Activated CD4-positive, alpha-beta T cell treated with anti-CD3 and anti-CD28 coated beads, Interleukin-10, Interleukin-2, amounts not matched to agents 100 ng/mL and 50 ng/mL, durations not matched to agents 16 hours and 8 hours (primary cell): Measurements from ENCODE around the gene OPRL1.
"Not testable (repeated sequence)": the region's sequence is repeated elsewhere in the genome, so short reads cannot be mapped to it uniquely, and the experiment has no call there.

Source experiments
- DNase-seq: peaks from one replicate; pipeline ENCODE4 v3.0.0-alpha.2; 2020

The OPRL1 gene

DNA sequence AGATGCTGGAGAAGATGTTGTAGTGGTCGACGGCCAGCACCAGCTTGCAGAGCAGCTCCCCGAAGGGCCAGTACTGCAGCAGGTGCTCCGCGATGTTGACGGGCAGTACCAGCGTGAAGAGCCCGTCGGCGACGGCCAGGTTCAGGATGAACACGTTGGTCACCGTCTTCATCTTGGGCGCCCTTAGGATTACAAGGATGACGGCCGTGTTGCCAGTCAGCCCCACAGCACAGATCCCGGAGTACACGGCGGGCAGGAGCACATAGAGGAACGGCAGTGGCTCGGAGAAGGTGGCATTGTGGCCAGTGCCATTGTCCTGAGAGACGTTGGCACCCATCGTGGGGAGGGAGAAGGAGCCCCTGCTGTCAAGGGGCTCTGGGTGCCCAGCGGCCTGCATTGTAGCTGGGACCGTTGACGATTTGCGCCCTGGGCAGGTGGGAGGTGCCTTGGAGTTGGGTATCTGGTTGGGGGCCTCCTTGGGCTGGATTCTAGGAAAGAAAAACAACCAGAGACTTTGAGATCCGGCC, 26.6 kb downstream of the OPRL1 start:
- DNase-seq: no peak

DNA sequence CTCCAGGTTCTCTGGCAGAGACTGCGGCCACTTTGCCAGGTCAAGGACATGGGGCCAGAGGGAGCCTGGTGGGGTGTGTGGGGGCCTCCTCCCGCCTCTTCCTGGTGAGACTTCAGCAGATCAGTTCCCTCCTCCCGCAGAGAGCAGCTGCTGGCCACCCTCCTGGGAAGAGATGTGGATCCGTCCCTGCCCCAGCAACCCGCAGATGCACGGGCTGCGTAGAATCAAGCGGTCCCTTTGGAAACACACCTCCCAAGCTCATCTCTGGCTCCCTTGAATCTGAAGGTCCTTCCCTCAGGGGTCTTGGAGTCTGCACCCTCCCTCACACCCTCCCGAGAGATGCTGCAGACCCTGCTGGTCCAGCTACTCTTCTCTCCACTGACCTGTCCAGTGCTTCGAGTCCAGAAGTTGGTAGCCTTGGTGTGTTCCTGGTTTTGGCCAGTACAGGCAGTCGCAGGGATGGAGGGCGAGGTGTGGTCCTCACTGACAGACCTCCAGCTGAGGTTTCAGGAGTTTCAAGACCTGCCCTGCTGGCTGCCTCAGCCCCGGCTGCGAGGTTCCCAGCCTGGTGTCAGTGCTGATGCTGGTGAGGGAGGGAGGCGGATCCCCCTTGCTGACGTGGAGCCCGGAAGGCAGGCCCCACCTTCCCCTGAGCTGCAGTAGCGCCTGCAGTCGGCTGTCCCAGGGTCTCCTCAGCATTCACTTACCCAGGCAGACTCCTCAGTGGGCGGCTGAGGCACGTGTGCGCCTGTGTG, 27.3 kb downstream of the OPRL1 start, which contains the start of gene NPBWR2:
NPBWR2 (minus strand) TSS at position 585 of the 755 bp plus-strand sequence. CDS start 734 bp downstream, outside the sequence.
- DNase-seq: no peak

DNA sequence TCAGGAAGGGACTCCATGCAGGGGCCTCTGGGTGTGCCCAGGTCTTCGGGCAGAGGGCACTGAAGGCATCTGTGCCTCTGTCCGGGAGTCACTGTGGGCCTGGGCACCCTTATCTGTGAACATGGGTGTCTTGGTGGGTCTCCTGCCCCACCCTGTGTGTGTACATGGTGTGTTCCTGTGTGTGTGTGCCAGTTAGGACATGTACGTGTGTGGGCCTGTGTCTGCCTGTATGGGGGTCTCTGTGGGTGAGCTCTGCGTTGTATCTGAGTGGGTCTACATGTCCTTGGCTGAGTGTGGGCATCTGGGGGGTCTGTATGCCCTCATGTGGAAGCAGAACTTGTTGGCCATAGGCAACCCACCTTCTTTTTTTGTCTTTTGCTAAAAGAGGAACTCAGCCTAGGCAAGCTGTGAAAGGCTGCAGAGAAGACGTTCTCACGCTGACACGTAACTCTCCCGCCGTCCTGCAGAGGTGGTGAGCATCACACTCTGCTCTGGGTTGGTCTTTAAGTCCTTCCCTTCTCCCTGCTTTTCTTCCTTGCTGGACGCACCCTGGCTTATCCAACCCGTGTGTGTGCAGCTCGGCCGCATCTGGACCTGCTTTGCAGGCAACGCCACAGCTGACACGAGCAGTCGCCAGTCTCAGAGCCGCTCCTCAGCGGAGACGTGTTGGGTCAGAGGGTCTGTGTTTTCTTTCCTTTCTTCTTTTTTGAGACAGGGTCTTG, 28.0 kb downstream of the OPRL1 start:
- no peak for DNase-seq

DNA sequence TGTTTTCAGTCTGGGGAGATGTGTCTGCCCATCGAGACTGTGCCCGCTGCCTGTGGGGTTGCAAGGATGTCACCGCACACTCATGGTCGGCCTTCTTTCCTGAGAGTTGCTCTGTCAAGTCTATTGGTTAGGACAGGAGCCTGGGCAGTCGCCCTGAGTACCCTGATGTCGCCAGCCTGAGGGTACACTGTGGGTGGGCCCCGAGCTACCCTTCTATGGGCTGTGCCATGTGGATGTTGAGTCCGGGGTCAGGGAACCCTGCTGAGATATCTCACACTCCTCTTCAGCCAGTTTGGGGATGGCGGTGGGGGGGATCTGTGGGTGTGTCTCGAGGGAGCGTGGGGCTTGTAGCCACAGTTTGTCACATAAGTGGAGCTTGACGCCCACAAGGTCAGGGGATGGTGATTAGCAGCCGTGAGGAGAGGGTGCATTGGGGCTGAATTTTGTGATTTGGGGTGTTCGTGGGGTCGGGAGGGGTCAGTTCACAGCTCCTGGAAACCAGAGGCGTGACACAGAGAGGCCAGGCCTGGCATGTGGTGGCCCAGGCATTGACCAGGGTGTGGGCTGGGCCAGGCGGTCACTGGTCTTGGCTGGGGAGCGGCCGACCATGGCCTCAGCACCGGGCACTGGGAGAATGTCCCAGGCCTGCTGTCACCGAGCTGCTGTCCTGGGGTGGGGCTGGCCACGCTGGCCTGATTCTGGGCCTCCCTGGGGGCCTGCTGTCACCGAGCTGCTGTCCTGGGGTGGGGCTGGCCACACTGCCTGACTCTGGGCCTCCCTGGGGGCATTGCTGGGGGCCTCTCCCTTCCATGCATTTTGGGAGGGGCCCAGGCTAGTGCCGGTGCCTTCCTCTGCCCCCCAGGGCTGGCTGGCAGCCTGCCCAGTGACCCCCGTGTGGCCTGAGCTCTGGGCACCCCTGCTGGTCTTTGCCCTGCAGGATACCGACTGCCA, 29.1 kb downstream of the OPRL1 start:
- no peak for DNase-seq

DNA sequence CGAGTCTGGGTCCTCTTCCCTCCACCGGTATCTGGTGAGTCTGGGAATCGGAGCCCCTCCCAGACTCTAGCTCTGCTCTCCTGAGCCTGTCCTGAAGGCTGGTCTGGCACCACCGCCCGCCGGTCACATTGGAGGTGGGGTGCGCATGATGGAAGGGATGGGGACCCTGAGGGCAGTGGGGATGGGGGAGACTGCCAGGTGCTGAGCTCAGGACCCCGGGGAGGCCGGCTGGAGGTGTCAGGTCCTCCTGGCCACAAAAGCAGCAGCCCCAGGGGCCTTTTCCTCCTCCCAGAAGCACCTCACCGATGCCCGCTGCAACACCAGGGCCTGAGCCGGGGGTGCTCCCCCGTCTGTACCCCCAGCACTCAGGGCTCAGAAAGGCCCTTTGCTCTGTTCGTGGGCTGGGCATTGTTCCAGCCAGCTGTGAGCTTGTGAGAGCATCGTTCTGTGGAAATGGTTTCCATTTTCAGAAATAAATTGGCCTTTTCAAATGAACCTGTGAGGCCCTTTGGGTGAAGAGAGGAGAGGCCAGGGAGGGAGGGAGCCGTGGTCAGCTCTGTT, 30.0 kb downstream of the OPRL1 start:
- DNase-seq: no peak

- DNase-seq: no peak
Measured at GRCh38 chr20:64110411-64111068, 30.7 kb downstream of the OPRL1 start.

GRCh38 chr20:64111841-64112641, 32.2 kb downstream of the OPRL1 start:
- no peak for DNase-seq

DNA sequence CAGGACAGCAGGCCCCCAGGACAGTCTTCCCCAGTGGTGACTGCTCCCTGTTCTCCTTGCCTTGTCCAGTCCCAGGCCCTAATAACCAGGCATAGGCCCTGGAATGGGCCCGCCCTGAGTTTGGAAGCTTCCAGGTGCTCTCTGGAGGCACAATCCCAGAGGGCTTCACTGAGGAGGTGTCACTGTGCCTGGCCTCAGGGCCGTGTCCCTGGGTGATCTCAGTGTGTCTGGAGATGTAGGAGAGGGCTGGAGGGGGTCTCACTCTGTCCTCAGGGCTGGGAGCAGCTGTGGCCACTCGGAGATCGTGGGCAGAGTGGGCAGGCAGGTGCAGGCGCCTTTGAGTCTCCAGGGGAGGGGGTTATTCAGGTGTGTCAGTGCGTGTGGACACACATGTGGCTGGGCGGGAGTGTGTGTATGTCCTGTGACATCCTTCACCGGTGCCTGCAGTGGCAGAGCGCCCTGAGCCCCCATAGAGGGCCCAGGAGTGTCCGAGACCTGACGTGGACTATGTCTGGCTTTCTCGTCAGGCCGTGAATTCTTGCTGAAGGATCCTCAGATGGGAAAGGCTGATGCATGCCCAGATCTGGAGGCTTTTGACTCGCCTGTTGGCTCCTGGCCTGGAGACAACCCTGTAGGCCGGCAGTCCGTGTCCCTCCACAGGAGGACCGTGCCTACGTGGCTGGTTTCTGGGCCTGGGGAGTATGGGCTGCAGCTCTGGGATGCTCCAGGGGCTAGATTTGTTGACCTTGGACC, 33.0 kb downstream of the OPRL1 start:
- no peak for DNase-seq

GRCh38 chr20:64113444-64113775, 33.5 kb downstream of the OPRL1 start:
- no peak for DNase-seq

GRCh38 chr20:64113796-64114355, 34.0 kb downstream of the OPRL1 start:
- DNase-seq: no peak

DNA sequence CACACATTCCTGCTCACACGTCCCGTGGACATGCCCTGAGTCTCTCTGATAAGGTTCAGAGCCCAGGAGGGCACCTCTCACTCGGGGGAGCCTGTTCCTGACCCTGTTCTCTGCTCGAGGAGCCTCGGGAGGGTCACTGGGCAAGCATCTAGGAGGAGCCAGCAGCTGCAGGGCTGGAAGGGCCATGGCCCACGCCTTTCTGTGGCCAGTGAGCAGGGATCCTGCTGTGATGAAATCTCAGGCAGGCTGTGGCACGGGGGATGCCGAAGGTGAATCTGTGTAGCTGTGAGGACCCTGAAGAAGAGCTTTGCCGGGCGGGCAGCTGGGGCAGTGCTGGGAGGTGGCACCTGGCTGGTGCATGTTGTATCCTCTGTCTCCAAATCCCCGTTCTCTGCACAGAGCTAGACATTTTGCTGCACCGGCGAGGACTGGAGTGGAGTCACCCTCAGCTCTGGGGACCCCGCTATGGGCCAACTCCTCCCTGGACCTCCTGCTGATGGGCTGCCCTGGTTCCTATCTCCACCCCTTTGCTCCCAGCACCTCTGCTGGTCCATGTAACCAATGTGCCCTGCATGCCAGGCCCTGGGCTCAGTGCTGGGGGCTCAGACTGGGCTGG, 34.6 kb downstream of the OPRL1 start:
- no peak for DNase-seq

DNA sequence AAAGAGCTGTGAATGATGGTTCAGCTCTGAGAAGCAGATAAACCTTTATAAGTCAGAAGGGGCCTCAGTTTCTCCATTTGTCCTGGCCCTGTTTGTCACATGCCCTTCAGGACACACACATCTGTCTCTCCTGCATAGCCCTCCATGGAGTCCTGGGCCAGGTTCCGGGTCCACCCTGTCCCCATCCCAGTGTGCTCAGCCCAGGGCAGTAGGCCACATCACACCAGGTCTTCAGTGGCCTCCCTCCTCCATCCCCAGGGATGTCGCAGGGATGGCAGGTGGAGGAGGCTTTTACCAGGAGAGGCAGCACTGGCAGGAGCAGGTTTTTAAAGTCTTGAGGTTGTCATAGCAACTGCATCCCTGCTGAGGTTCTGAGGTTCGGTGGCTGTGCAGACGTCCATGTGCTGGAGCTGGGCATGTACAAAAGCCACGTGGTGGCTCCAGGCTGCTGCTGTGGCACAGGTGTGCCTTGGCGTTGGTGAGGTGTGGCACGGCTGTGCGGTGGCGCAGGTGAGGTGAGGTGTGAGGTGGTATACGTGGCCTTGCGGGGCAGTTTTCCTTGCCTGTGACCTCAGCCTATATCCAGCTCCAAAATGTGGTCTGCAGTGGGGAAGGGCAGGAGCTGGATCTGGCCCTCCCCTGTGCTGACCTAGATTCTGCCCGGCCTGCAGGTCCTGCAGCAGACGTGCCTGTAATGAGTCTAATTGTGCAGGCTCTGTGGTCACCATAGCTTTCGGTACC, 35.5 kb downstream of the OPRL1 start:
- no peak for DNase-seq

DNA sequence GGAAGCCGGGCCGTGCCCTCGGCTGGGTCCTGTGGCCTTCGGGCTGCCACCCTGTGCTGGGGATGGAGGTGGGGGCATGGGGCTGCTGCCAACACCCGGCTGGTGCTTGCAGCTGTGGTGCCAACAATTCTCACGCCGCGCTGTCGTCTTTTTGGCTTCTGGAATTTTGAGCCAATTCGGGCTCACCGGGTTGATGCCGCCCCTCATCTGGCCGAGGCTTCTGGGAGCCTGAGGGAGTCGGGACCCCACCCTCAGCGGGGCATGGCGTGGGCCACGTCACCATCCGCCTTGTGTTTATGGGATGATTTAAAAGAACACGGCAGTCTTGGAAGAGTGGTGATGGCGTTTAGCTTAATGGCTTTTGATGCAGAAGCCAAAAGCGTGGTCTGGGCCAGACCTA, 36.1 kb downstream of the OPRL1 start:
- DNase-seq: no peak

- no peak for DNase-seq
Measured at GRCh38 chr20:64116541-64117431, 36.9 kb downstream of the OPRL1 start.

DNA sequence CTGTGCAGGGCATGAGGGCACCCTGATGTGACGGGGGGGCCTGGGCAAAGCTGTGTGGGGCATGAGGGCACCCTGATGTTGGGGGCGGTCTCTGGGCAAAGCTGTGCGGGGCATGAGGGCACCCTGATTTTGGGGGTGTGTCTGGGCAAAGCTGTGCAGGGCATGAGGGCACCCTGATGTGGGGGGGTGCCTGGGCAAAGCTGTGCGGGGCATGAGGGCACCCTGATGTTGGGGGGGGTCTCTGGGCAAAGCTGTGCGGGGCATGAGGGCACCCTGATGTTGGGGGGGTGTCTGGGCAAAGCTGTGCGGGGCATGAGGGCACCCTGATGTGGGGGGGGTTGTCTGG, 37.5 kb downstream of the OPRL1 start:
- DNase-seq: not testable (repeated sequence)

DNA sequence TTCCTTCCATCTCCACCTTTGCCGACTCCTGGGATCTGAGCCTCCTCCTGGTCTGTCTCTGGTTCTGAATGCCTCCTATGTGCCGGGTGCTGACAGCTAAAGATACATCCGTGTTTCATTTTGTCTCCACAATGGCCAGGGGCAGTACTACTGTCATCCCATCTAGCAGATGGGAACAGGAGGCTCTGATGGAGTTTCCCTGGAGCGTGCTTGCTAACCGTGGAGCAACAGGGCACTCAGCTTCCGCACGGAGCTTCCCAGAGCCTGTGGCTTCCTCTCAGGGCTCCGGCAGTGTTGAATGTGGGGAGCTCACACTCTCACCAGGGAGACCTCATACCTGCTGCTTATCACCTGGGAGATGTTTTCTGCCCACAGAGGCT, 39.4 kb downstream of the OPRL1 start:
- no peak for DNase-seq

DNA sequence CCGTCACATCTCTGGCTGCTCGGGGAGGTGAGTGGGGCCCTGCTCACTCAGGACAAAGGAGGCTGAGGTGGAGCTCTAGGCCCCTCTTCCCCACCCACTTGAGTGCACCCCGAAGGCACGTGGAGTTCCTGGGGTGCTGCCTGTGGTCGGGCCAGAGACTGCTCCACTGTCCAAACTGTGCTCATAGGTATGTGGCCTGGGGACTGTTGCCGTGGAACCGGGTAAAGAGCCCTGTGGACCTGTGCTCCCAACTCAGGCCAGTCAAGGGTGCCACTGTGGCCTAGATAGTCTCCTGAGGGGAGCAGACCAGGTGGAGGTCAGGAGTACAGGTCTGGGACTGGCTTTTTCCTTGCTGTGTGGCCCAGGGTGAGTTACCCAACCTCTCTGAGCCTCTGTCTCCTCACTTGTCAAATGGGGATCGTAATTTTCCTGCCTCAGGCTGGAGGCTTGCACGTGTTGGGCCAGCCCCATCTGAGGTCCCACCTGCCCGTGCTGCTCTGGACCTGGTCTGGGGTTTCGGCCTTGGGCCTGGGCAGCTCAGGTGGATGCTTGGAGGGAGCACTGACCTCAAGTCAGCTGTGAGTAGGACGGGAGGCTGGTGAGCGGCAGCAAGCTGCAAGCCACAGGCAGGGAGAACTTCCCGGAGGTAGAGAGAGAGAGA, 39.9 kb downstream of the OPRL1 start:
- DNase-seq: no peak

GRCh38 chr20:64121586-64121985, 41.7 kb downstream of the OPRL1 start:
- no peak for DNase-seq
